Loucy (cell line): ENCODE measurements around the gene SDK1.

Source experiments
- EZH2phosphoT487 ChIP-seq: fragments of 200-600 bp; IDR thresholded peaks from 2 replicates; pipeline ENCODE4 v1.6.1; 2018; ENCODE audit warnings: antibody characterized with exemption, mild to moderate bottlenecking, moderate library complexity, borderline replicate concordance
- TF ChIP-seq, protein P1 (sequence below): fragments of 200-600 bp; sonication (generic); conservative IDR thresholded peaks from 2 replicates; pipeline ENCODE4 v1.5.1; 2014; ENCODE audit warnings: mild to moderate bottlenecking, antibody characterized with exemption, low read length

DNA sequence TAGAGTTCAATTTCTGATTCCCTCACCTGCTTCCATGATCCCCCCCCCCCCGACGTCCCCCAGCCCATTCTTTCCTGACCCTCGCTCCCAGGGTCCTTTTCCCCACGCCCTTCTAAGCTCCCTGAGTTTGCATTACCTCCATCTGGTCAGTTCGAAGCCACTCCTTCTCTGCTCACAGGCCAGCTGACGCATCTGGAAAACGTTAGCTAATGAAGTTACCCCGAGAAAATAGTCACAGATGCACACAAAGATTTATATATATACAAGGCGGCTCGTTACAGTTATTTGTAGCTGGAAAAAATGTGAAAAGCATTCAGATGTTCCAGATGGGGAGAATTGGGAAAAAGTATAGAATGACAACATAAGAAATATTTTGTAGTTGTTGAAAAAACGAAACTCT, 751.1 kb downstream of the SDK1 start:
- TF ChIP-seq, protein P1, sequence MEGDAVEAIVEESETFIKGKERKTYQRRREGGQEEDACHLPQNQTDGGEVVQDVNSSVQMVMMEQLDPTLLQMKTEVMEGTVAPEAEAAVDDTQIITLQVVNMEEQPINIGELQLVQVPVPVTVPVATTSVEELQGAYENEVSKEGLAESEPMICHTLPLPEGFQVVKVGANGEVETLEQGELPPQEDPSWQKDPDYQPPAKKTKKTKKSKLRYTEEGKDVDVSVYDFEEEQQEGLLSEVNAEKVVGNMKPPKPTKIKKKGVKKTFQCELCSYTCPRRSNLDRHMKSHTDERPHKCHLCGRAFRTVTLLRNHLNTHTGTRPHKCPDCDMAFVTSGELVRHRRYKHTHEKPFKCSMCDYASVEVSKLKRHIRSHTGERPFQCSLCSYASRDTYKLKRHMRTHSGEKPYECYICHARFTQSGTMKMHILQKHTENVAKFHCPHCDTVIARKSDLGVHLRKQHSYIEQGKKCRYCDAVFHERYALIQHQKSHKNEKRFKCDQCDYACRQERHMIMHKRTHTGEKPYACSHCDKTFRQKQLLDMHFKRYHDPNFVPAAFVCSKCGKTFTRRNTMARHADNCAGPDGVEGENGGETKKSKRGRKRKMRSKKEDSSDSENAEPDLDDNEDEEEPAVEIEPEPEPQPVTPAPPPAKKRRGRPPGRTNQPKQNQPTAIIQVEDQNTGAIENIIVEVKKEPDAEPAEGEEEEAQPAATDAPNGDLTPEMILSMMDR: no peak
- TF ChIP-seq EZH2phosphoT487: no peak
